Activated naive CD8-positive, alpha-beta T cell treated with anti-CD3 and anti-CD28 coated beads for 36 hours (primary cell): ENCODE results near the gene CCDC167. TPM values are rescaled to one million over a fixed set of nuclear protein-coding genes. Genes with fewer than 3 reads are reported as not detected.

Experiments
- total RNA-seq, 2 experiments: library from RNA; stranded (reverse); gene quantifications; one replicate each; pipeline ENCODE4 v1.2.3, GENCODE V29; 2021

The CCDC167 gene
- total RNA-seq, 2 experiments from 2014 or later = 50.0 to 51.0 TPM

Other genes starting within 250 kb of the CCDC167 start
- gene TBC1D22B, start 242.1 kb downstream of the CCDC167 start, total RNA-seq = 10 to 100 TPM; 13.0 to 13.9 TPM
- 1 to 10 TPM; 3.5 to 4.9 TPM for gene TMEM217, start 241.7 kb downstream of the CCDC167 start, total RNA-seq
- gene RNF8, start 145.9 kb downstream of the CCDC167 start, total RNA-seq = 10 to 100 TPM; 27.8 to 29.2 TPM
- gene CMTR1, start 66.7 kb downstream of the CCDC167 start, total RNA-seq = 10 to 100 TPM; 53.3 to 55.2 TPM
- gene MDGA1, start 198.0 kb upstream of the CCDC167 start, total RNA-seq = 1 to 10 TPM in 1 of 2 experiments, under 1 TPM in 1; 0.89 to 1.2 TPM